Mesothelial cell of epicardium (in vitro differentiated cells): ENCODE results near the gene MEIS3. TPM values are rescaled to one million over a fixed set of nuclear protein-coding genes. Genes with fewer than 3 reads are reported as not detected.

Source experiments
- DNase-seq, 2 experiments: peaks; one replicate each; pipeline ENCODE4 v3.0.0; 2021; ENCODE audit warnings: low spot score in 2 of 2; ENCODE audit not compliant: unreplicated experiment in 2 of 2
- H3K27ac Mint-ChIP-seq: 2 replicates; pipeline ENCODE4 v1.8.0; 2021; ENCODE audit warnings: mixed read lengths
- H3K27me3 Mint-ChIP-seq: 2 replicates; pipeline ENCODE4 v1.8.0; 2021; ENCODE audit warnings: low read depth, mixed read lengths
- H3K36me3 Mint-ChIP-seq: 2 replicates; pipeline ENCODE4 v1.8.0; 2021; ENCODE audit warnings: mixed read lengths
- H3K4me1 Mint-ChIP-seq: 2 replicates; pipeline ENCODE4 v1.8.0; 2021; ENCODE audit warnings: mixed read lengths
- H3K4me3 Mint-ChIP-seq: 2 replicates; pipeline ENCODE4 v1.8.0; 2021; ENCODE audit warnings: mild to moderate bottlenecking, moderate library complexity, mixed read lengths
- H3K9me3 Mint-ChIP-seq: 2 replicates; pipeline ENCODE4 v1.8.0; 2021; ENCODE audit warnings: mixed read lengths
- CTCF ChIP-seq: fragments of 200-600 bp; sonication (generic); IDR thresholded peaks from one replicate; pipeline ENCODE4 v1.5.0; 2021; ENCODE audit warnings: antibody characterized with exemption; ENCODE audit not compliant: unreplicated experiment
- total RNA-seq: library from RNA; stranded (reverse); gene quantifications from 3 replicates; pipeline ENCODE4 v1.2.1, GENCODE V29; 2021

Gene MEIS3
- total RNA-seq, 1 donor from 2014 or later = 273 TPM

- Mint-ChIP-seq H3K4me3 (no peak overlapping the region), H3K36me3 (peaks cover 24% of the 10 kb centered on the region), H3K27ac (no peak overlapping the region), H3K4me1 (no peaks in the 10 kb centered on the region), H3K27me3 (no peaks in the 10 kb centered on the region), H3K9me3 (no peaks in the 10 kb centered on the region)
- DNase-seq = no peak
- no peak for TF ChIP-seq CTCF
Observed at GRCh38 chr19:47377801-47378200, 41.5 kb downstream of the MEIS3 start.

GRCh38 chr19:47377208-47377701, 42.1 kb downstream of the MEIS3 start:
- Mint-ChIP-seq H3K9me3 (no peaks in the 10 kb centered on the region), H3K27me3 (no peaks in the 10 kb centered on the region), H3K4me3 (no peak overlapping the region), H3K4me1 (no peaks in the 10 kb centered on the region), H3K36me3 (peaks cover 22% of the 10 kb centered on the region), H3K27ac (no peak overlapping the region)
- no peak for TF ChIP-seq CTCF
- DNase-seq = no peak

GRCh38 chr19:47376589-47377144, 42.7 kb downstream of the MEIS3 start:
- no peaks in the 10 kb centered on the region for H3K4me1 Mint-ChIP-seq
- no peak for TF ChIP-seq CTCF
- H3K27ac Mint-ChIP-seq = no peak overlapping the region
- no peak overlapping the region for H3K4me3 Mint-ChIP-seq
- no peaks in the 10 kb centered on the region for H3K9me3 Mint-ChIP-seq
- H3K27me3 Mint-ChIP-seq = no peaks in the 10 kb centered on the region
- no peak for DNase-seq
- peaks cover 23% of the 10 kb centered on the region for H3K36me3 Mint-ChIP-seq

- Mint-ChIP-seq H3K27ac (no peak overlapping the region), H3K36me3 (peaks cover 18% of the 10 kb centered on the region)
Observed at GRCh38 chr19:47375694-47376588, 43.4 kb downstream of the MEIS3 start.

More at GRCh38 chr19:47375694-47376588, 43.4 kb downstream of the MEIS3 start:
- Mint-ChIP-seq H3K4me1 (no peaks in the 10 kb centered on the region), H3K9me3 (no peaks in the 10 kb centered on the region), H3K4me3 (no peak overlapping the region), H3K27me3 (no peaks in the 10 kb centered on the region)
- no peak for TF ChIP-seq CTCF
- no peak for DNase-seq
